Vagina (tissue), 2 donors: ENCODE data around the gene ZNF771. TPM values are rescaled to one million over a fixed set of nuclear protein-coding genes. Genes with fewer than 3 reads are reported as not detected.
"Not testable (repeated sequence)": the region's sequence is repeated elsewhere in the genome, so short reads cannot be mapped to it uniquely, and the experiment has no call there.

Experiments used
- DNase-seq, 2 donors: peaks; one replicate each; pipeline ENCODE4 v3.0.0-alpha.2; 2017; ENCODE audit errors: extremely low spot score in 2 of 2
- H3K27ac ChIP-seq: fragments of 200-600 bp; sonication (generic); one replicate; pipeline ENCODE4 v1.5.1; 2019
- H3K27me3 ChIP-seq: fragments of 200-600 bp; sonication (generic); one replicate; pipeline ENCODE4 v1.5.1; 2019
- H3K36me3 ChIP-seq, 2 donors: fragments of 200-600 bp; sonication (generic); one replicate each; pipeline ENCODE4 v1.5.1; 2017 to 2019
- H3K4me1 ChIP-seq: fragments of 200-600 bp; sonication (generic); one replicate; pipeline ENCODE4 v1.5.1; 2019
- H3K4me3 ChIP-seq, 2 donors: fragments of 200-600 bp; sonication (generic); 1 replicate in 1 of 2; 2 replicates in 1 of 2; pipeline ENCODE4 v1.5.1; 2016 to 2019
- H3K9me3 ChIP-seq: fragments of 200-600 bp; sonication (generic); one replicate; pipeline ENCODE4 v1.5.1; 2019
- POLR2A ChIP-seq, 2 donors: fragments of 450-650 bp; IDR thresholded peaks; one replicate each; pipeline ENCODE4 v1.6.1; 2017; ENCODE audit warnings: antibody characterized with exemption in 2 of 2, mild to moderate bottlenecking in 2 of 2, moderate library complexity in 2 of 2
- POLR2AphosphoS5 ChIP-seq, 2 donors: sonication (generic); formaldehyde crosslinking; IDR thresholded peaks; one replicate each; pipeline ENCODE4 v1.9.0; 2017; ENCODE audit warnings: antibody characterized with exemption in 2 of 2, mild to moderate bottlenecking in 2 of 2, low read depth in 1 of 2; ENCODE audit not compliant: insufficient read depth in 1 of 2
- intact Hi-C: fragments of 100-400 bp; cut with DNase I; formaldehyde crosslinking; loops from one replicate; pipeline ENCODE4 v1.15.1; 2023
- small RNA-seq: library from RNA; depleted of rRNA; stranded (forward); fragments of <200 nt; gene quantifications from one replicate; pipeline ENCODE3, GENCODE V24; 2016
- total RNA-seq: library from RNA; depleted of rRNA; stranded (reverse); fragments of >200 nt; gene quantifications from one replicate; pipeline ENCODE4 v1.2.3, GENCODE V29; 2016
- TF ChIP-seq, protein P1 (sequence below), 3 experiments: fragments of 450-650 bp in 2 of 3; fragments of 200-600 bp in 1 of 3; sonication (generic) in 1 of 3; IDR thresholded peaks; one replicate each; pipeline ENCODE4 v1.5.1; 2017 to 2019; ENCODE audit warnings: antibody characterized with exemption in 3 of 3, mild to moderate bottlenecking in 2 of 3, moderate library complexity in 2 of 3

ZNF771 gene
- total RNA-seq, 1 donor from 2014 or later: 42.7 TPM

DNA sequence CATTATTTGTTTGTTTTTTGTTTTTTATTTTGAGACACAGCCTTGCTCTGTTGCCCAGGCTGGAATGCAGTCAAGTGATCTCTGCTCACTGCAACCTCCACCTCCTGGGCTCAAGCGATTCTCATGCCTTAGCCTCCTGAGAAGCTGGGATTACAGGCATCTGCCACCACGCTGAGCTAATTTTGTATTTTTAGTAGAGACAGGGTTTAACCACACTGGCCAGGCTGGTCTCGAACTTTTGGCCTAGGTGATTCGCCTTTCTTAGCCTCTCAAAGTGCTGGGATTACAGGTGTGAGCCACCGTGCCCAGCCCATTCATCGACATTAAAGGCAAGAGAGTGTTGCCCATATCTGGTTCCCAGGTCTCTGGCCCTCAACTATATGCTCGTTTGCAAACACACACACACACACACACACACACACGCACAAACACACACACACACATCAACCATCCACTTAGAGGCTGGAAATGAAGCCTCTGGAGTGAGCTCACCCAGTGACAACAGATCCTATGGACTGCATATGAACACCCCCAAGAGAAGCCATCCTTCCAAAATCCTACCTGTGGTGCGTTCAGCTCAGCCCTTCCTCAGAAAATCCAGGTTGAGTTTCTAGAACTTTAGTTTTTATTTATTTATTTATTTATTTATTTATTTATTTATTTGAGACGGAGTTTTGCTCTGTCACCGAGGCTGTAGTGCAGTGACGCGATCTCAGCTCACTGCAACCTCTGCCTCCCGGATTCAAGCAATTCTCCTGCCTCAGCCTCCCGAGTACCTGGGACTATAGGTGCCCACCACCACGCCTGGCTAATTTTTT, 50.5 kb downstream of the ZNF771 start:
- Histone ChIP-seq H3K4me1 (no peaks in the 10 kb centered on the region), H3K36me3 (no peaks in the 10 kb centered on the region), H3K27ac (no peak overlapping the region), H3K27me3 (no peaks in the 10 kb centered on the region), H3K4me3 (no peak overlapping the region), H3K9me3 (no peaks in the 10 kb centered on the region)
- no peak for DNase-seq
- intact Hi-C loops: no loop called here
- TF ChIP-seq POLR2AphosphoS5 (IDR thresholded peaks at IDR 0.05; ENCODE audit: insufficient read depth in 1 of 2, low read depth in 1 of 2): no peak
- TF ChIP-seq POLR2A (IDR thresholded peaks at IDR 0.05): no peak
- TF ChIP-seq, protein P1, sequence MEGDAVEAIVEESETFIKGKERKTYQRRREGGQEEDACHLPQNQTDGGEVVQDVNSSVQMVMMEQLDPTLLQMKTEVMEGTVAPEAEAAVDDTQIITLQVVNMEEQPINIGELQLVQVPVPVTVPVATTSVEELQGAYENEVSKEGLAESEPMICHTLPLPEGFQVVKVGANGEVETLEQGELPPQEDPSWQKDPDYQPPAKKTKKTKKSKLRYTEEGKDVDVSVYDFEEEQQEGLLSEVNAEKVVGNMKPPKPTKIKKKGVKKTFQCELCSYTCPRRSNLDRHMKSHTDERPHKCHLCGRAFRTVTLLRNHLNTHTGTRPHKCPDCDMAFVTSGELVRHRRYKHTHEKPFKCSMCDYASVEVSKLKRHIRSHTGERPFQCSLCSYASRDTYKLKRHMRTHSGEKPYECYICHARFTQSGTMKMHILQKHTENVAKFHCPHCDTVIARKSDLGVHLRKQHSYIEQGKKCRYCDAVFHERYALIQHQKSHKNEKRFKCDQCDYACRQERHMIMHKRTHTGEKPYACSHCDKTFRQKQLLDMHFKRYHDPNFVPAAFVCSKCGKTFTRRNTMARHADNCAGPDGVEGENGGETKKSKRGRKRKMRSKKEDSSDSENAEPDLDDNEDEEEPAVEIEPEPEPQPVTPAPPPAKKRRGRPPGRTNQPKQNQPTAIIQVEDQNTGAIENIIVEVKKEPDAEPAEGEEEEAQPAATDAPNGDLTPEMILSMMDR (IDR thresholded peaks at IDR 0.05): no peak

DNA sequence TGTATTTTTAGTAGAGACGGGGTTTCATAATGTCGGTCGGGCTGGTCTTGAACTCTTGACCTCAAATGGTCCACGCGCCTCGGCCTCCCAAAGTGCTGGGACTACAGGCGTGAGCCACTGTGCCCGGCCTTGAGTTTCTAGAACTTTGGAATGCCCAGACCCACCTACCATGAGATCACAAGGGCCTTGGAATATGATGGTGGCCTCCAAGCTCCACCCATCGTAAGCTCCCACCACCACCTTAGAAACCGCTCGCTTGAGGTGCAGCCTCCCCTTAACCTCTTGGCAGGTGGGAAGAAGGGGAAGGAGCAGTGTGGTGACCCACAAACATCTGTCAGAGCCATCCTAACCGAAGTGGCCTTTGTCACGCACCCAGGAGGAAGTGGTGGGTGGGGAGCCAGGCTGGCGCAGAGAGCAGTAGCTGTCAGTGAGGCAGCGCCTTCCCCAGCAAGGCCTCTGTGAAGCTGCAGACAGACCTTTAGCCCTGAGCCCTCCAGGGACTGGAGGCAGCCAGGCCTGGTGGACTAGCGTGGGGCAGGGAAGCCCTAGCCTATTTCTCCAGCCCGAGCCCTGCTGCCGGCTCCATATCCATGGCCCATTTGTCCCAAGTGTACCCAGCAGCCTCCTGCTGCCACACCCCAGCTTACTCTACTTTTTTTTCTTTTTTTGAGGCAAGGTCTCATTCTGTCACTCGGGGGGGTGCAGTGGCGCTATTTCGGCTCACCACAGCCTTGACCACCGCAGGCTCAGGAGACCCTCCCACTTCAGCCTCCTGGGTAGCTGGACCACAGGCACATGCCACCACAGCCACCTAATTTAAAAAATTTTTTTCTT, 51.4 kb downstream of the ZNF771 start:
- Histone ChIP-seq H3K27me3 (no peaks in the 10 kb centered on the region), H3K4me3 (no peak overlapping the region), H3K27ac (no peak overlapping the region), H3K4me1 (no peaks in the 10 kb centered on the region), H3K36me3 (no peaks in the 10 kb centered on the region), H3K9me3 (no peaks in the 10 kb centered on the region)
- intact Hi-C loops: no loop called here
- no peak for DNase-seq
- TF ChIP-seq, protein P1 (IDR thresholded peaks at IDR 0.05): no peak
- TF ChIP-seq POLR2AphosphoS5 (IDR thresholded peaks at IDR 0.05; ENCODE audit: insufficient read depth in 1 of 2, low read depth in 1 of 2) (no peak), POLR2A (IDR thresholded peaks at IDR 0.05) (no peak)

DNA sequence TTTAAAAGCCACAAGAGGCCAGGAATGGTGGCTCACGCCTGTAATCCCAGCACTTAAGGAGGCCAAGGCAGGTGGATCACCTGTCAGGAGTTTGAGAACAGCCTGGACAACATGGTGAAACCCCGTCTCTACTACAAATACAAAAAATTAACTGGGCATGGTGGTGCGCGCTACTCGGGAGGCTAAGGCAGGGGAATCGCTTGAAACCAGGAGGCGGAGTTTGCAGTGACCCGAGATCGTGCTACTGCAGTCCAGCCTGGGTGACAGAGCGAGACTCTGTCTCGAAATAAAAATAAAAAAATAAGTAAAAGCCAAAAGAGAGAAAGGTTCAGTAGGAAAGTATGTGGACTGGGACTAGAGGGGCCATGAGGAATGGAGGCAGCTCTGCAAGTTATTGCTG, 52.0 kb downstream of the ZNF771 start:
- Histone ChIP-seq H3K4me1 (no peaks in the 10 kb centered on the region), H3K36me3 (no peaks in the 10 kb centered on the region), H3K9me3 (no peaks in the 10 kb centered on the region), H3K4me3 (no peak overlapping the region), H3K27me3 (no peaks in the 10 kb centered on the region), H3K27ac (no peak overlapping the region)
- TF ChIP-seq POLR2AphosphoS5 (IDR thresholded peaks at IDR 0.05; ENCODE audit: insufficient read depth in 1 of 2, low read depth in 1 of 2) (no peak), POLR2A (IDR thresholded peaks at IDR 0.05) (no peak)
- TF ChIP-seq, protein P1 (IDR thresholded peaks at IDR 0.05): no peak
- DNase-seq: no peak
- intact Hi-C loops: no loop called here

DNA sequence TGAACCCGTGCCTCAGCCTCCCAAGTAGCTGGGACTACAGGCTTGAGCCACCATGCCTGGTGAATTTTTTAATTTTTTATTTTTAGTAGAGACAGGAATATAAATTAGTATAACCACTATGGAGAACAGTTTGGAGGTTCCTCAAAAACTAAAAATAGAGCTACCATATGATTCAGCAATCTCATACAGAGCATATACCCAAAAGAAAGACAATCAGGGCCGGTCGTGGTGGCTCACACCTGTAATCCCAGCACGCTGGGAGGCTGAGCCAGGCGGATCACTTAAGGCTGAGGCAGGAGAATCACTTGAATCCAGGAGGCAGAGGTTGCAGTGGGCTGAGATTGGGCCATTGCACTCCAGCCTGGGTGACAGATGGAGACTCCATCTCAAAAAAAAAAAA, 54.0 kb downstream of the ZNF771 start:
- intact Hi-C loops, DNase-seq, H3K4me3 ChIP-seq, H3K27ac ChIP-seq, H3K9me3 ChIP-seq, H3K36me3 ChIP-seq, H3K27me3 ChIP-seq, H3K4me1 ChIP-seq: not testable (repeated sequence)

DNA sequence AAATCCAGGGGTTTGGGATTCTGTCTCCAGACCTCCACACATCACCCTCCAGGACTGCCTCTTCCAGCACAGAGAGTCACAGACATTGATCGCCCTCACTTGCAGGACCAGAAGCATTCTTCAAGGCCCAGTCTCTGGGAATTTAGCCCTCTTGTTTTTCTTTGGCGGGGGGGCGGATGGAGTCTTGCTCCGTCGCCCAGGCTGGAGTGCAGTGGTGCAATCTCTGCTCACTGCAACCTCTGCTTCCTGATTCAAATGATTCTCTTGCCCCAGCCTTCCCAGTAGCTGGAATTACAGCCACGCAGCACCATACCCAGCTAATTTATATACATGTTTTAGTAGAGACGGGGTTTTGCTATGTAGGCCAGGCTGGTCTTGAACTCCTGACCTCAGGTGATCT, 56.7 kb downstream of the ZNF771 start:
- Histone ChIP-seq H3K4me3 (no peak overlapping the region), H3K9me3 (no peaks in the 10 kb centered on the region), H3K4me1 (no peaks in the 10 kb centered on the region), H3K27me3 (no peaks in the 10 kb centered on the region), H3K36me3 (no peaks in the 10 kb centered on the region), H3K27ac (no peak overlapping the region)
- intact Hi-C loops: no loop called here
- TF ChIP-seq POLR2A (IDR thresholded peaks at IDR 0.05) (no peak), POLR2AphosphoS5 (IDR thresholded peaks at IDR 0.05; ENCODE audit: insufficient read depth in 1 of 2, low read depth in 1 of 2) (no peak)
- DNase-seq: no peak

Small RNAs within 50 kb of the gene (small RNA-seq; reads per million reads assigned to genes)
- gene RF00019 (not detected), gene RF00406 (0.60 reads per million)

Other genes with a start within 250 kb of the ZNF771 start
- 51.1 TPM for gene CORO1A, start 224.0 kb upstream of the ZNF771 start, total RNA-seq
- 292 TPM for gene BOLA2B, start 213.9 kb upstream of the ZNF771 start, total RNA-seq
- 48.9 TPM for gene SLX1A, start 213.7 kb upstream of the ZNF771 start, total RNA-seq
- 10.8 TPM for gene SULT1A3, start 208.4 kb upstream of the ZNF771 start, total RNA-seq
- 0.25 TPM for gene NPIPB13, start 159.1 kb upstream of the ZNF771 start, total RNA-seq
- gene CD2BP2, start 52.3 kb upstream of the ZNF771 start, total RNA-seq: 29.2 TPM
- 42.2 TPM for gene TBC1D10B, start 37.1 kb upstream of the ZNF771 start, total RNA-seq
- not detected for gene MYL11, start 32.8 kb upstream of the ZNF771 start, total RNA-seq
- 3.7 TPM for gene SEPTIN1, start 25.0 kb upstream of the ZNF771 start, total RNA-seq
- gene ZNF48, start 12.2 kb upstream of the ZNF771 start, total RNA-seq: 3.4 TPM
- 14.5 TPM for gene DCTPP1, start 22.4 kb downstream of the ZNF771 start, total RNA-seq
- gene SEPHS2, start 38.3 kb downstream of the ZNF771 start, total RNA-seq: 28.0 TPM
- gene ITGAL, start 65.1 kb downstream of the ZNF771 start, total RNA-seq: 5.4 TPM
- 30.7 TPM for gene ZNF768, start 119.0 kb downstream of the ZNF771 start, total RNA-seq
- 10.6 TPM for gene ZNF747, start 127.3 kb downstream of the ZNF771 start, total RNA-seq
- gene ZNF764, start 150.8 kb downstream of the ZNF771 start, total RNA-seq: 18.4 TPM
- gene ZNF688, start 164.1 kb downstream of the ZNF771 start, total RNA-seq: 20.1 TPM
- gene ZNF785, start 178.1 kb downstream of the ZNF771 start, total RNA-seq: 21.6 TPM
- gene ZNF689, start 202.8 kb downstream of the ZNF771 start, total RNA-seq: 7.6 TPM
- gene PRR14, start 243.4 kb downstream of the ZNF771 start, total RNA-seq: 60.4 TPM